Stimulated activated CD4-positive, alpha-beta T cell treated with anti-CD3 and anti-CD28 coated beads, Interleukin-4, amount 100 ng/mL, for 48 hours (primary cell): ENCODE results near the gene RPRM.
"Not testable (repeated sequence)": the region's sequence is repeated elsewhere in the genome, so short reads cannot be mapped to it uniquely, and the experiment has no call there.

Experiments used
- DNase-seq, 2 donors: peaks; one replicate each; pipeline ENCODE4 v3.0.0-alpha.2; 2020; ENCODE audit warnings: low read depth in 2 of 2

The RPRM gene

DNA sequence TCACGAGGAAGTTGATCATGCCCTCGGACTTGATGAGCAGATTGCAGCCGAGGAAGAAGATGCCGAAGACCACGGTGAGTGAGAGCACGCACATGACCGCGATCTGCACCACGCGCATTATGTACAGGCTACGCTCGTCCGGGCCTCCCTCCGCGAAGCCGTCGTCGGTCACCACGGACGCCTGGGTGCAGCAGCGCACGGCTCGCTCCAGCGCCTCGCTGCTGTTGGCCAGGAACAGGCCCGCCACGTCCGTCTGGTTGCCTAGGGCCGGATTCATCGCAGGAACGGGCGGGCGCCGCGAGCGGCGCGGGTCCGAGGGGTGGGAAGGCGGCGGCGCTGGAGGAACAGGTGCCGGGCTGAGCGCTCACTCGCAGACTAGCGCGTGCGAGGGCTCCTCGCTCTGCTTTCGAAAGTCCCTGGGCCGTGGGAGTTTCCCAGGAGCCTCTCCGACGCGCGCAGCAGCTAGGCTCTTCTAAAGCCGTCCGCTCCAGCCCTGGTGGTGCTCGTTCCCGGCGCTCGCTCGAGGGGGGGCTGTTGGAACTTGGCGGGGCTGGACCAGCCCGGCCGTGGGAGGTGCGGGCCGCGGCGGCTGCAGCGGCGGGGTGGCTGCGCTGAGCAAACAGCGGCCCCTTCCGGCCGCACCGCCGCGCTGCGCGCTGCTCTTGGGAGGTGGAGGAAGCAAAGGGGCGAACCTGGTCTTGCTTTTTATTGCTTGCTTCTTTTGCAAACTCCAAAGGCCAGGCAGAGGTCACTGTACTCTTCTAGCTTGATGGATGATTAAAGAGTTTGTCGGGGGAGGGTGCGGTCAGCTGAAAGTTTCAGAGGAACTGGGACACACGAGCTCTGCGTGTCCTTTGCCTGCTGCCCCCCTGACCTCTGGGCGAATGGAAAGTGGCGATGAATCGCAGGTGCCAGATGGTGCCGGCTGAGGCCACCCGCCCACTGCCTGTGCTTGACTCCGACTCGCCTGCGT lies at the start of gene RPRM:
Gene RPRM (minus strand): TSS at position 474 of the 973 bp plus-strand sequence. CDS start 197 bp downstream, at position 277.
- peak; percentile 24 to 28 for DNase-seq

DNA sequence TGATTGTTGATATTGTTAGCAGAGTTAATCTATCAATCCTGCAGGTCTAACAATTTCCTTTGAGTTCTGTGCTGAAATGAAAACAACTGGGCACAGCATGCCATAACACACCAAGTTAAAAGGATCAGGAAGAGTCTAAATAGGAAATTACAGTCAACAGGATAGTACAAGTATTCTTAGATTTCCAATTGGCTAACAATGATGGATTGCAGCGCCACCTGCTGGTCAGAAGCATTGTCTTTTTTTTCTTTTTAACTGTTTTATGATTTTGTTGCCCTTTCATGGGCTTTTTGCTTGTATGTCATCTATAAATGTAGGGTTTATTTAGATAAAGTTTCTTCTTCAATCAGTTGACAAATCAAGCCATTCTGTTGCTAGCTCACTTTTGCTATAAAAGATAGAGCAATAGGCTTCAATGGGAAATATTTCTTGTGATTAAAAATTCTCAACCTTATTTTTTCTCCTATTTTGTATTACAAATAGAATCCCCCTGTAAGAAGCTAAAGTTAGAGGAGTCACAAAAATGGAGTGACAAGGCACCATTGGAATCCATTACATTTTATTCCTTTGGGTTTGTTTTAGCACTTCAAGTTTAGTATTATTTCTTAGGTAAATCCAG lies 40.8 kb upstream of the RPRM start:
- DNase-seq, result peak; percentile 30 to 52

DNA sequence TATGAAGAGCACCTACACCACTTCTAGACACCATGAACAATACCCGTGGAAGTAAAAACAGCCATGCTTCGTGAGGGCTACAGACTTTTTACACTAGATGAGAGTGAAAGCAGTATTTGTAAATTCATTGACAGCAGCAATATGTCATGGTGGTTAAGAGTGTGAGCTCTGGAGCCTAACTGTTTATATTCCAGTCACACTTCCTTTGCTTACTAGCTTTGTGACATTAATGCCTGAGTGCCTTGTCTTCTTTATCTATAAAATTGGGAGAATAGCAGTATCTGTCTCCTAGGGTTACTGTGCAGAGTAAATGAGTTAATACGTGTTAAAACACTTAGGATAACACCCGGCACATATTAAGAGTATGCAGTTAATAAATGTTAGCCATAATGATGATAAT lies 33.8 kb upstream of the RPRM start:
- no peak for DNase-seq

DNA sequence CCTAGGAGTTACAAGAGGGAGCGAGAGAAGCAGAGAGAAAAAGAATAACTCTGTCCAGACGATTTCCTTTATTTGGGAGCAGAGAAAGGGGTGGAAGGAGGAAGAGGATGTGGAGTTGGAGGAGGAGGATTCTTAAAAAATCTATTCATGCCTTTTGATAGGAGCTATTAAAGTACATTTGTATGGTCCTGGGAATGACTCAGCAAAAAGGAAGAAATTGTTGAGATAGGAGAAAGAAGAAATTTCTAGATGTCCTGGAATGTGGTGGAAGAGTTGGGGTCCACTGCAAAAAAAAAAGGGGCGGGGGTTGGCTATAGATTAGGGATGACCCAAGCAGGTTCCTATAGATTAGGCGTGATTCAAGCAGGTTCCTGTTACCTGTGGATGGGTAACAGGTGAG lies 32.4 kb upstream of the RPRM start:
- DNase-seq, result no peak

- DNase-seq, result no peak
Measured at GRCh38 chr2:153509133-153509532, 30.6 kb upstream of the RPRM start.

DNA sequence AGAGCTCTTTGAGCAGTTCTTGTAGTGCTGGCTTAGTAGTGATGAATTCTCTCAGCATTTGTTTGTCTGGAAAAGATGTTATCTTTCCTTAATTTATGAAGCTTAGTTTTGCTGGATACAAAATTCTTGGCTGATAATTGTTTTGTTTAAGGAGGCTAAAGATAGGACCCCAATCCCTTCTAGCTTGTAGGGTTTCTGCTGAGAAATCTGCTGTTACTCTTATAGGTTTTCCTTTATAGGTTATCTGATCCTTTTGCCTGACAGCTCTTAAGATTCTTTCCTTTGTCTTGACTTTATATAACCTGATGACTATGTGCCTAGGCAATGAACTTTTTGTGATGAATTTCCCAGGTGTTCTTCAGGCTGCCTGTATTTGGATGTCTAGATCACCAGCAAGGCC lies 27.9 kb upstream of the RPRM start:
- not testable (repeated sequence) for DNase-seq

DNA sequence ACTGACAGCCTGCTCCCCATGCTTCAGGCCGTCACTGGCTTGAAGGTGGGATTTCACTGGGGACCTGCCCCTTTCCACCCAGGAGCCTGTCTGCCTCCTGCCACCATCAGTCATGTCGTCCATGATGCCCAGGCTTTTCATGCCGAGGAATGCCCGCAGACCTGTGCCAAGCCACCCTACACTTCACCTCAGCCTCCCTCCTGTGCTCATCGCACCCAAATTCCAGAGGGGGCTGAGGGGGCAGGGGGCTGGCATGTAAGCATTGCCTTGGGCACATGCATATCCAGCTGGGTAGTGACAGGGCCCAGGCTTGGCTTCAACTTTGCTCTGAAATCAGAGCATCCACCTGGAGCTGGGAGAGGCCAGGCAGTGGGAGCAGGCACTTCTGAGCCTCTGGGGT lies 20.9 kb upstream of the RPRM start:
- DNase-seq, result no peak

DNA sequence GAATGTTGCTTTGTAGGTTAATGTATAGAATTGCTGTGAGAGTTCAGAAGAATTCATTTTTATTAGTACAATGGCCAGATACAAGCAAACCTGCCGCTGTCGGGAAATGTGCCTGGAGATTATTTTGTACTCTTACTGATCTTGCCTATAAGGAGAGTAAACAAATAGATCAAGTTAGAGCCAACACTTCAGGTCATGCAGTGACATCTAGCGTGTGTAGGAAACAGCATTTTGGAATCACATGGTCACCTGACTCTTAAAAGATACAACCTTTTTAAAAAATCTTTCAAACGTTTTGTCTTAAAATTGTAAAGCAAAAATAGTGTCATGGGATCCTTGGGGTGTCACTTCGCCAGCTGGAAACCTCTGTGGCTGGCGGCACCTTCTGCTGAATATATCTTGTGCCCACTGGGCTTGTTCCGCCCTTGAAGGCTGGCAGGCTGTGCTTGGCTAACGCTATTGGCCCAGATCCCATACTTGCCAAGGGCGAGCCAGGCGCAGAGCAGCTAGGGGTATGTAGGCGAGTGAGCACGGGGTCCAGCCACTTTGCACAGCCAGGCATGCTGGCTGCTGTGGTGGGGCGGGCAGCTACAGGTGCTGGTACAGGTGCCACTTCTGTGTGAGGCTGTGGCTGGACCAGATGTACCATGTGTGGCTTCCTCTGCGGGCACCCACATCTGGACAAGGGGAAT lies 19.5 kb upstream of the RPRM start:
- no peak for DNase-seq

GRCh38 chr2:153495725-153496124 lies 17.2 kb upstream of the RPRM start:
- no peak for DNase-seq

DNA sequence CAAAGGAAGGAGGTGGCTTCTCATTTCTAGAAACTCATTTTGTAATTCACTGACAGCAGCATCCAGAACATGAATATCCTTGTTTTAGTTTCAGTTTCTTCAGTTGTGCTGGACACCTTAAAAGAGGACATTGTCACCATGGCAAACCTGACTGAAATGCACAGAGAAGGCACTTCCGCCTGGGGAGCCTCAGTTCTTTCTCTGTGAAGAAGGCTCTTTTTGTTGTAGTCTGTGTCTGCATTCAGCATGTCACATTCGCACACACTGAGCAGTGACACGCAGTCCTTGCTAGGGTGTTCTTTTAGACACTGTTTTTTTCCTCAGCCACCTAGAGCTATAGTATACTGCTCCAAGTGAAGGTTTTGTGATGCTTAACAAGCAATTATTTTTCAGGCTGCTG lies 9.5 kb upstream of the RPRM start:
- DNase-seq, result no peak

DNA sequence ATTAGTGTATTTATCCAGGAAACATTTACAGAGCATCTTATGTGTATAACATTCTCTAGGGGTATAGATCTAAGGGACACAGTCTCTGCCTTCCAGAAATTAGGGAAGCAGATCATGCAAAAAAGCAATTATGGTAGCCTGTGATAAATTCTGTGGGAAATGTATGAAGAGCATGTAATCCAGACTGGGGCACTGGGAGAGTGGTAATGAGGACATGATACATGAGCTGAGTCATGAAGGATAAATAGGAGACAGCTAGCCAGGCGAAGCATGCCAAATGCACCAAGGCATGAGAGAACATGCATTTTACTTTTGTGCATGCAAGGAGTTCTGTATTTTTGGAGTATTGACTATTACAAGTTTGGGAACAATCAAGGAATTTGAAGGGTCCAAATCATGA lies 8.9 kb upstream of the RPRM start:
- DNase-seq, result no peak

- no peak for DNase-seq
Measured at GRCh38 chr2:153479573-153479972, 1.0 kb upstream of the RPRM start.

GRCh38 chr2:153477636-153478288 lies 800 bp downstream of the RPRM start:
- DNase-seq, result no peak

DNA sequence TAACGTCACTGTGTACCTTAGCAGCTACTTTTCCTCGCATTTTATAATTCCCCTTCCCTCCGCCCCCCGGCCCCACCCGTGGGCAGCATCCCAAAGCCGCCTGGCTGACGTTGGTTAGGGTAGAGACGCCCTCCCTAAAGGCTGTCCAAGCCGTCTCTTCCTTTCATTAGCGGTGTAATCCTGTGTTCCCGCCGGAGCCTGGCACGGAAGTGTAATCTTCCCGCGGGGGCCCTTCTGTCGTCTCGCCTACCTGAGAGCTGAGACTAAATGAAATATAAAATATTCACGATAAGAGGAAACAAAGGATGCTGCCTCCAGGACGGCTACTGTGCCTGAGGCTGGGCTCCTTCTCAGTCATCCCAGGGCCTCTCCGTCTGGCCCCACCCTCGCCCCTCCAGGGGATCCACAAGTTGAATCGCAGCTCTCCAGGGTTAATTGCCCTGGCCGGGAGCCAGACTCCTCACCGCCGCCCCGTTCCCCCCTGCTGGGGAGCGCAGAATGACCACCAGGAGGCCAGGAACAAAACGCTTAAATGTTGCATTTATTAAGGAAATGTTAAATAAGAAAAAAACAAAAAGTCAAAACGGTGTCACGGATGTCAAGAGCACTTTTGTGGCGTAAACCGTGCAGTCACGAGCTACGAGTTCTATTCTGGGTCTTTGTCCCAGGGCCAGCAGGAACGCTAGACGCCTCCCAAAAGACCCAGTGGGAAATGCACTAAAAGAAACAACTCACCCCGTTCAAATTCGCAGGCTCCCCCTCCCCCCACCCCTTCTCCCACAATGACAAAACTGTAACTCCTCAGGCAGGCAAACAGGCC lies 1.5 kb downstream of the RPRM start:
- DNase-seq, result no peak

- DNase-seq, result no peak
Measured at GRCh38 chr2:153476491-153476815, 2.1 kb downstream of the RPRM start.

DNA sequence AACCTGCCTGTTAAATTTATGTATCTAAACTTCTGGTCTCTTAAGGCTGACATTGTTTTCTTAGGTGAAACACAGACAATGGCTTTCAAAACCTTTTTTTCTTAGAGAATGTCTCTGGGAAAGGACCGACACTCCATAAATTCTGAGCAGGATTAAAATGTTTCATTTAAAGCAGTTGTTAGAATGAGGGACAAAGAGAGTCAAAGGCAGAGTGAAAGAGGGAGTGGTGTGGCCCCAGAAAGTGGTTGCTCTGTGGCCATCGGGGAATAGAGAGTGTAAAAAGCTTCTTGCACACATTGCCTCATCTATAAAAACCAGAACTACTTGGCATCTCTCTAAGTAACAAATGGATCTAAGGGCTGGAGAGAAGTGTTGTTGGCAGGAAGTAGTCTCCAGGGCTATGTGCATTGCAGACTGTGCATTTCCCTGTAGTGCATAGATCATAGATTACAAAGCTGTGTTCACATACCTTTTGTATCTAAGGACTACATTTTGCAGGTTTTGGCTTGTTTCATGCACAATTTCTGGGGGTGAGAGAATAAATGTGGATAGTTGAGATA lies 3.6 kb downstream of the RPRM start:
- no peak for DNase-seq

DNA sequence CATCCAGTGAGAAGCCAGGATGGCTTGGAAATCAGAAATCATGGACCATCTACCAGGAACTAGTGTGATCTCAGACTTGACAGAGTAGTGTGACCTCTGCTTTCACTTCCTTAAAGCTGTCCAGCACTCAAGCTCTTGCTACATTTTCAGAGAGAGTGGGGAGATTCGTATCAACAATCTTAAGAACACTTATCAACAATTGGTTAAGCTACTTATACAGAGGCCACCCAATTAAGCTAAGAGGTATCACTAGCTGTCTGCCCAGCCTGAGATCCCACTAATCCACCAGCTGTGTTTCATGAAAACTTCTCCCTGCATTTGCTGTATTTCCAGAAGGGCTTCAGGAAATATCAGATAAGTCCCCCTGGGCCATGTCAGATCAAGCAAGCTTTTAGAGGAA lies 4.2 kb downstream of the RPRM start:
- no peak for DNase-seq

DNA sequence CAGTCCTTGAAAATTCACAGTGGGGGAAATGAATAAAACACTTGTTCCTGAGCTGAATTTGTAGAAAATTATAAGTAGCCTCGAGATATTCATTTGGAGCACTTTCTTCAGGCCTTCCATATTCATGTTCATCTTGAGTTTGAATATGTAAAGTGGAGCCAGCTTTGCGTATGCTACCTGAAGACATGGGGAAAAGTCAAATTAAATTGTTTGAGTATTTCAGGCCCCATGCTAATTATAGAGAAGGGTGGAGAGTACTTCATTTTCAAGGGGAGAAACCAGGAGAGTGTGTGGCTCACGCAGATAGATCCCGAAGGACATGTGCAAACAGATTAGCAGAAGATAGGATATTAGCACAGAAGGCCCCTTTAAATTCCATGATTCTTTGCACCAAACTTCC lies 7.7 kb downstream of the RPRM start:
- DNase-seq, result no peak

GRCh38 chr2:153464395-153464794 lies 14.2 kb downstream of the RPRM start:
- DNase-seq, result no peak

DNA sequence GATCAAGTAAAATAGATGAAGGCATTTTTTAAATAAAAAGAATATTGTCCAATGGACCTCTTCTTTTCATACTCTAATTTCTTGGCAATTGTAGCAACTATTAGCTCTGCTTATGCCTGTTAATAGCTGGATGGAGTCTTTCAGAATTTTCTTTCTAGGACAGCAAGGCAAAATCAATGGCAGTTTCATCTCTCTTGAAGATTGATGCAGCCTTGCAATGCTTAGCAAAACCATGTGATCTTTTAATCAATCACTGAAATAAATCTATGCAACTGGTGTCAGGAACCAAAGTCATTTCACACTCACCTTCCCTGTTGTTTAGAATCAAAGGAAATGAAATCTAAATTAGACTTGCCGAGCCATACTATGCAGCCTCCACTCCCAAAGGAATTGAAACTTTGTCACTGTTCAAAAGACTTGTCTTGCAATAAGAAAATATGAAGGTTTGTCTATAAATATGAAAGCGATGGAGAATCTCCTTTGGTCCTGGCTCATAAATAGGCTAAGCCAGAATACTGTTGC lies 16.2 kb downstream of the RPRM start:
- DNase-seq, result no peak

DNA sequence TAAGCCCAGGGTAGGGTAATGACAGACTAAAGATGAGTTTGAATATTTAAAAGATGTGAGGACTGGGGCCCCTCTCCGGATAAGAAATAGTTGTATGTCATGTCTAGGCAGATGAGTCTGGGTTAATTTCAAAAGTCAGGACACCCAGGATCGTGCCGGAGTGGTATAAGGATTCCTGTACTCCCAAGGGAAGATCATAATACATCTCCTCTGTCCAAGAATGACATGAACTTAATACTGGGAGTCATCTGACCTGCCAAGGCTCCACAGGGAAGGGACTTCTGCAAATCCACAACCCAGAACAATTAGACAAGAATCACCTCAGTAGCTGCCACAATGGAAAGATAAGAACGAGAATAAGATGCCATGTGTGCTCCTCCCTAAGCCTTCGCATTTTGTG lies 17.1 kb downstream of the RPRM start:
- no peak for DNase-seq
